NCI-H69 (cell line): Measurements from ENCODE around the gene AK1.
A peak's percentile ranks its signal among the peaks of the same experiment; 100 is the strongest.

Experiments
- DNase-seq: peaks from one replicate; lab custom pipeline; 2025; lab: John Stamatoyannopoulos, UW

The AK1 gene

GRCh38 chr9:127908660-127908926 lies 31.1 kb upstream of the AK1 start:
- no peak for DNase-seq

GRCh38 chr9:127907867-127908659 lies 30.6 kb upstream of the AK1 start:
- no peak for DNase-seq

- DNase-seq = no peak
These were observed 28.3 kb upstream of the AK1 start for GRCh38 chr9:127905788-127906191.

- DNase-seq = no peak
These were observed 27.7 kb upstream of the AK1 start for GRCh38 chr9:127905004-127905728.

GRCh38 chr9:127904561-127905003 lies 27.1 kb upstream of the AK1 start:
- DNase-seq = no peak

- no peak for DNase-seq
These were observed 26.3 kb upstream of the AK1 start for GRCh38 chr9:127903557-127904475.

GRCh38 chr9:127899128-127899943 lies 21.9 kb upstream of the AK1 start, which contains the start of gene ST6GALNAC6:
Gene ST6GALNAC6, minus strand, starts transcription at chr9:127899603. Its CDS starts 1,622 bp downstream, at chr9:127897981.
- peak; percentile 90 for DNase-seq

GRCh38 chr9:127898433-127899127 lies 21.1 kb upstream of the AK1 start:
- DNase-seq = peak; percentile 62

- peak; percentile 63 for DNase-seq
These were observed 19.8 kb upstream of the AK1 start for GRCh38 chr9:127897193-127897692.

- no peak for DNase-seq
These were observed 19.1 kb upstream of the AK1 start for GRCh38 chr9:127896395-127897192.

GRCh38 chr9:127895811-127896210 lies 18.3 kb upstream of the AK1 start:
- DNase-seq = no peak

GRCh38 chr9:127893392-127893791 lies 15.9 kb upstream of the AK1 start:
- DNase-seq = no peak

GRCh38 chr9:127892831-127893230 lies 15.4 kb upstream of the AK1 start:
- DNase-seq = no peak

- no peak for DNase-seq
These were observed 12.6 kb upstream of the AK1 start for GRCh38 chr9:127890053-127890452.

GRCh38 chr9:127887792-127888191 lies 10.3 kb upstream of the AK1 start:
- no peak for DNase-seq

GRCh38 chr9:127886401-127886972 lies 9.0 kb upstream of the AK1 start:
- DNase-seq = peak; percentile 28

- no peak for DNase-seq
These were observed 8.2 kb upstream of the AK1 start for GRCh38 chr9:127885508-127886281.

GRCh38 chr9:127884976-127885490 lies 7.6 kb upstream of the AK1 start:
- no peak for DNase-seq
